Measurements from ENCODE around the gene ATAD3B. TPM values are rescaled to one million over a fixed set of nuclear protein-coding genes. Genes with fewer than 3 reads are reported as not detected.

ATAD3B gene
- total and polyA plus RNA-seq, 4 donors, result 6.4 to 14.3 (median 10.3) TPM

DNA sequence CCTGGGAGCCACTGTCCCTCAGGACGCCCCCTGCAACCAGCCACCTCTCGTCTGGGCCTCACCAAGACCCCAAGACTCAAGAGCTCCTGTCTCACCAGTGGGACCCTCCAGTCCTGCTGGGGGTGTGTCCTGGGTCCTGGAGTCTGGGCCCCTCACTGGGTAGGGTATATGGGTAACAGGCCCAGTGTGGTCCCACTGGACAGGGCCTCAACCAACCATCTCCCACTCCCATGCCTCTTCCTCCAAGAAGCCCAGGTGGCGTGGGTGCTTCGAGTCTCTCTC is 36.8 kb upstream of the ATAD3B start:
- H3K4me1 ChIP-seq (ENCODE audit: control insufficient read depth in 4 of 4, insufficient read depth in 4 of 4, low read length in 3 of 4), result peaks cover 43 to 90% (median 73%) of the 10 kb centered on the region in 4 donors
- no peaks in the 10 kb centered on the region for H3K27me3 ChIP-seq (ENCODE audit: control insufficient read depth in 4 of 4, insufficient read depth in 4 of 4, low read length in 3 of 4)

More for the DNA sequence above, 36.8 kb upstream of the ATAD3B start:
- no peak for DNase-seq (ENCODE audit: low spot score)
- Histone ChIP-seq H3K9ac (ENCODE audit: low read depth in 1 of 2, low read length in 2 of 2) (no peak overlapping the region), H3K9me3 (ENCODE audit: control insufficient read depth in 4 of 4, low read length in 3 of 4) (no peaks in the 10 kb centered on the region), H3K36me3 (ENCODE audit: control insufficient read depth in 4 of 4, insufficient read depth in 3 of 4, low read depth in 1 of 4, low read length in 3 of 4) (peaks cover 0 to under 1% (median 0%) of the 10 kb centered on the region in 4 donors), H3K27ac (ENCODE audit: low read depth in 1 of 2, low read length in 2 of 2) (peak overlapping the region; percentile 86 to 87), H3K4me3 (ENCODE audit: low read depth in 1 of 3, low read length in 3 of 3) (no peak overlapping the region)
- 87% methylated on average over 4 of the region's 4 CpGs for WGBS
- TF ChIP-seq GABPA (IDR thresholded peaks at IDR 0.05 in 1 of 2, conservative IDR thresholded peaks at IDR 0.05 in 1 of 2) (no peak), EGR1 (IDR thresholded peaks at IDR 0.05; ENCODE audit: low read depth in 2 of 2) (no peak), YY1 (IDR thresholded peaks at IDR 0.05) (no peak), NR2F2 (IDR thresholded peaks at IDR 0.05) (no peak), JUND (IDR thresholded peaks at IDR 0.05) (no peak), FOXA1 (IDR thresholded peaks at IDR 0.05) (no peak), FOXA2 (IDR thresholded peaks at IDR 0.05) (no peak), HNF4A (conservative IDR thresholded peaks at IDR 0.05) (no peak)
- TF ChIP-seq, protein P1, sequence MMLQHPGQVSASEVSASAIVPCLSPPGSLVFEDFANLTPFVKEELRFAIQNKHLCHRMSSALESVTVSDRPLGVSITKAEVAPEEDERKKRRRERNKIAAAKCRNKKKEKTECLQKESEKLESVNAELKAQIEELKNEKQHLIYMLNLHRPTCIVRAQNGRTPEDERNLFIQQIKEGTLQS (IDR thresholded peaks at IDR 0.05), result no peak
- TF ChIP-seq, protein P2, sequence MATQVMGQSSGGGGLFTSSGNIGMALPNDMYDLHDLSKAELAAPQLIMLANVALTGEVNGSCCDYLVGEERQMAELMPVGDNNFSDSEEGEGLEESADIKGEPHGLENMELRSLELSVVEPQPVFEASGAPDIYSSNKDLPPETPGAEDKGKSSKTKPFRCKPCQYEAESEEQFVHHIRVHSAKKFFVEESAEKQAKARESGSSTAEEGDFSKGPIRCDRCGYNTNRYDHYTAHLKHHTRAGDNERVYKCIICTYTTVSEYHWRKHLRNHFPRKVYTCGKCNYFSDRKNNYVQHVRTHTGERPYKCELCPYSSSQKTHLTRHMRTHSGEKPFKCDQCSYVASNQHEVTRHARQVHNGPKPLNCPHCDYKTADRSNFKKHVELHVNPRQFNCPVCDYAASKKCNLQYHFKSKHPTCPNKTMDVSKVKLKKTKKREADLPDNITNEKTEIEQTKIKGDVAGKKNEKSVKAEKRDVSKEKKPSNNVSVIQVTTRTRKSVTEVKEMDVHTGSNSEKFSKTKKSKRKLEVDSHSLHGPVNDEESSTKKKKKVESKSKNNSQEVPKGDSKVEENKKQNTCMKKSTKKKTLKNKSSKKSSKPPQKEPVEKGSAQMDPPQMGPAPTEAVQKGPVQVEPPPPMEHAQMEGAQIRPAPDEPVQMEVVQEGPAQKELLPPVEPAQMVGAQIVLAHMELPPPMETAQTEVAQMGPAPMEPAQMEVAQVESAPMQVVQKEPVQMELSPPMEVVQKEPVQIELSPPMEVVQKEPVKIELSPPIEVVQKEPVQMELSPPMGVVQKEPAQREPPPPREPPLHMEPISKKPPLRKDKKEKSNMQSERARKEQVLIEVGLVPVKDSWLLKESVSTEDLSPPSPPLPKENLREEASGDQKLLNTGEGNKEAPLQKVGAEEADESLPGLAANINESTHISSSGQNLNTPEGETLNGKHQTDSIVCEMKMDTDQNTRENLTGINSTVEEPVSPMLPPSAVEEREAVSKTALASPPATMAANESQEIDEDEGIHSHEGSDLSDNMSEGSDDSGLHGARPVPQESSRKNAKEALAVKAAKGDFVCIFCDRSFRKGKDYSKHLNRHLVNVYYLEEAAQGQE (IDR thresholded peaks at IDR 0.05), result no peak
- TF ChIP-seq, protein P3, sequence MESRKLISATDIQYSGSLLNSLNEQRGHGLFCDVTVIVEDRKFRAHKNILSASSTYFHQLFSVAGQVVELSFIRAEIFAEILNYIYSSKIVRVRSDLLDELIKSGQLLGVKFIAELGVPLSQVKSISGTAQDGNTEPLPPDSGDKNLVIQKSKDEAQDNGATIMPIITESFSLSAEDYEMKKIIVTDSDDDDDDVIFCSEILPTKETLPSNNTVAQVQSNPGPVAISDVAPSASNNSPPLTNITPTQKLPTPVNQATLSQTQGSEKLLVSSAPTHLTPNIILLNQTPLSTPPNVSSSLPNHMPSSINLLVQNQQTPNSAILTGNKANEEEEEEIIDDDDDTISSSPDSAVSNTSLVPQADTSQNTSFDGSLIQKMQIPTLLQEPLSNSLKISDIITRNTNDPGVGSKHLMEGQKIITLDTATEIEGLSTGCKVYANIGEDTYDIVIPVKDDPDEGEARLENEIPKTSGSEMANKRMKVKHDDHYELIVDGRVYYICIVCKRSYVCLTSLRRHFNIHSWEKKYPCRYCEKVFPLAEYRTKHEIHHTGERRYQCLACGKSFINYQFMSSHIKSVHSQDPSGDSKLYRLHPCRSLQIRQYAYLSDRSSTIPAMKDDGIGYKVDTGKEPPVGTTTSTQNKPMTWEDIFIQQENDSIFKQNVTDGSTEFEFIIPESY (IDR thresholded peaks at IDR 0.05), result no peak
- TF ChIP-seq, protein P4, sequence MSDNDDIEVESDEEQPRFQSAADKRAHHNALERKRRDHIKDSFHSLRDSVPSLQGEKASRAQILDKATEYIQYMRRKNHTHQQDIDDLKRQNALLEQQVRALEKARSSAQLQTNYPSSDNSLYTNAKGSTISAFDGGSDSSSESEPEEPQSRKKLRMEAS (IDR thresholded peaks at IDR 0.05), result no peak
- TF ChIP-seq, protein P5, sequence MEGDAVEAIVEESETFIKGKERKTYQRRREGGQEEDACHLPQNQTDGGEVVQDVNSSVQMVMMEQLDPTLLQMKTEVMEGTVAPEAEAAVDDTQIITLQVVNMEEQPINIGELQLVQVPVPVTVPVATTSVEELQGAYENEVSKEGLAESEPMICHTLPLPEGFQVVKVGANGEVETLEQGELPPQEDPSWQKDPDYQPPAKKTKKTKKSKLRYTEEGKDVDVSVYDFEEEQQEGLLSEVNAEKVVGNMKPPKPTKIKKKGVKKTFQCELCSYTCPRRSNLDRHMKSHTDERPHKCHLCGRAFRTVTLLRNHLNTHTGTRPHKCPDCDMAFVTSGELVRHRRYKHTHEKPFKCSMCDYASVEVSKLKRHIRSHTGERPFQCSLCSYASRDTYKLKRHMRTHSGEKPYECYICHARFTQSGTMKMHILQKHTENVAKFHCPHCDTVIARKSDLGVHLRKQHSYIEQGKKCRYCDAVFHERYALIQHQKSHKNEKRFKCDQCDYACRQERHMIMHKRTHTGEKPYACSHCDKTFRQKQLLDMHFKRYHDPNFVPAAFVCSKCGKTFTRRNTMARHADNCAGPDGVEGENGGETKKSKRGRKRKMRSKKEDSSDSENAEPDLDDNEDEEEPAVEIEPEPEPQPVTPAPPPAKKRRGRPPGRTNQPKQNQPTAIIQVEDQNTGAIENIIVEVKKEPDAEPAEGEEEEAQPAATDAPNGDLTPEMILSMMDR (IDR thresholded peaks at IDR 0.05; ENCODE audit: low read depth, low read length, missing input control), result no peak

Data from liver (tissue), 9 donors.